ENCODE results near the gene ARPC1A.

- TF ChIP-seq GABPA (IDR thresholded peaks at IDR 0.05; ENCODE audit: low read depth) (no peak), JUND (IDR thresholded peaks at IDR 0.05) (0 out of 2 replicates have a peak, but pooled peaks have one; percentile 3), RFX5 (IDR thresholded peaks at IDR 0.05; ENCODE audit: low read length) (no peak), CTCF (IDR thresholded peaks at IDR 0.05) (no peak), FOSL2 (IDR thresholded peaks at IDR 0.05; ENCODE audit: borderline replicate concordance, low read depth) (no peak), EP300 (IDR thresholded peaks at IDR 0.05; ENCODE audit: borderline replicate concordance in 1 of 2, low read depth in 1 of 2, low read length in 1 of 2) (no peak), TAF1 (IDR thresholded peaks at IDR 0.05; ENCODE audit: borderline replicate concordance, low read depth, low read length) (no peak), POLR2AphosphoS5 (IDR thresholded peaks at IDR 0.05; ENCODE audit: low read depth, low read length) (no peak), NRF1 (IDR thresholded peaks at IDR 0.05; ENCODE audit: low read depth, low read length) (no peak), USF1 (IDR thresholded peaks at IDR 0.05; ENCODE audit: borderline replicate concordance, low read depth) (no peak), MAX (IDR thresholded peaks at IDR 0.05; ENCODE audit: low read depth) (no peak; the same call in 1 of the 2 replicates), GATA2 (CRISPR knock-in tag; IDR thresholded peaks at IDR 0.05) (no peak), SMC3 (IDR thresholded peaks at IDR 0.05; ENCODE audit: low read depth, low read length) (no peak), USF2 (IDR thresholded peaks at IDR 0.05; ENCODE audit: borderline replicate concordance, low read depth, low read length) (no peak)
Observed at GRCh38 chr7:99392659-99393354, 67.1 kb downstream of the ARPC1A start.

Measured in SK-N-SH (cell line).